WTC11 (cell line): Measurements from ENCODE around the gene CACNA1D. TPM values are rescaled to one million over a fixed set of nuclear protein-coding genes. Genes with fewer than 3 reads are reported as not detected.

Experiments
- ATAC-seq: fragments of 200-7000 bp; cut with Tn5 transposase; 2 replicates; pipeline ENCODE4 v1.10.0; 2021; ENCODE audit warnings: mild to moderate bottlenecking, moderate library complexity
- CTCF ChIA-PET: fragments of 300-600 bp; sonication (Branson Sonifier 250); formaldehyde crosslinking; loops from one replicate; lab custom pipeline; 2021; ENCODE audit warnings: antibody characterized with exemption; lab: Charles Lee
- POLR2A ChIA-PET: fragments of 350-600 bp; sonication (Branson Sonifier 250); formaldehyde crosslinking; loops from one replicate; lab custom pipeline; 2021; ENCODE audit warnings: antibody characterized with exemption; lab: Charles Lee
- DNase-seq: peaks from one replicate; pipeline ENCODE4 v3.0.0; 2021; ENCODE audit warnings: low spot score
- H3K27ac Mint-ChIP-seq: 2 replicates; pipeline ENCODE4 v1.8.0; 2021; ENCODE audit warnings: mixed read lengths
- H3K27me3 Mint-ChIP-seq: 2 replicates; pipeline ENCODE4 v1.8.0; 2021; ENCODE audit warnings: low read depth, mild to moderate bottlenecking, moderate library complexity, mixed read lengths
- H3K36me3 Mint-ChIP-seq: 2 replicates; pipeline ENCODE4 v1.8.0; 2021; ENCODE audit warnings: mixed read lengths
- H3K4me1 Mint-ChIP-seq: 2 replicates; pipeline ENCODE4 v1.8.0; 2022; ENCODE audit warnings: mixed read lengths
- H3K4me3 Mint-ChIP-seq: 2 replicates; pipeline ENCODE4 v1.8.0; 2021; ENCODE audit warnings: mild to moderate bottlenecking, moderate library complexity, mixed read lengths
- H3K9me3 Mint-ChIP-seq: 2 replicates; pipeline ENCODE4 v1.8.0; 2021; ENCODE audit warnings: mixed read lengths
- AFF4 ChIP-seq: sonication (generic); formaldehyde crosslinking; IDR thresholded peaks from 2 replicates; pipeline ENCODE4 v1.8.1; 2023; ENCODE audit warnings: mild to moderate bottlenecking, missing genetic modification reagents, borderline replicate concordance
- CREB1 ChIP-seq: sonication (generic); formaldehyde crosslinking; IDR thresholded peaks from 2 replicates; pipeline ENCODE4 v1.8.0; 2023; ENCODE audit warnings: mild to moderate bottlenecking, missing genetic modification reagents
- HMGA2 ChIP-seq: fragments of 250-450 bp; sonication (Bioruptor Pico); IDR thresholded peaks from 2 replicates; pipeline ENCODE4 v1.4.0; 2021; ENCODE audit warnings: mild to moderate bottlenecking, moderate library complexity
- HMGXB4 ChIP-seq: sonication (generic); formaldehyde crosslinking; IDR thresholded peaks from 2 replicates; pipeline ENCODE4 v1.8.1; 2023; ENCODE audit warnings: mild to moderate bottlenecking, moderate library complexity, missing genetic modification reagents
- MAX ChIP-seq: sonication (generic); formaldehyde crosslinking; IDR thresholded peaks from 2 replicates; pipeline ENCODE4 v1.8.0; 2022; ENCODE audit warnings: mild to moderate bottlenecking, missing genetic modification reagents
- NFYB ChIP-seq: sonication (generic); formaldehyde crosslinking; conservative IDR thresholded peaks from 2 replicates; pipeline ENCODE4 v1.8.0; 2022; ENCODE audit warnings: low read depth, missing genetic modification reagents
- NR1H2 ChIP-seq: sonication (generic); formaldehyde crosslinking; IDR thresholded peaks from 2 replicates; pipeline ENCODE4 v1.9.0; 2021; ENCODE audit warnings: mild to moderate bottlenecking, moderate library complexity, missing genetic modification reagents
- NR3C1 ChIP-seq: sonication (generic); formaldehyde crosslinking; conservative IDR thresholded peaks from 2 replicates; pipeline ENCODE4 v1.8.1; 2023; ENCODE audit warnings: low read depth, mild to moderate bottlenecking, missing genetic modification reagents
- OVOL2 ChIP-seq: fragments of 250-450 bp; sonication (Bioruptor Pico); IDR thresholded peaks from 2 replicates; pipeline ENCODE4 v1.9.0; 2021; ENCODE audit warnings: mild to moderate bottlenecking, borderline replicate concordance
- RELA ChIP-seq: sonication (generic); formaldehyde crosslinking; IDR thresholded peaks from 2 replicates; pipeline ENCODE4 v1.8.1; 2022; ENCODE audit warnings: missing genetic modification reagents, mild to moderate bottlenecking, borderline replicate concordance
- SMAD4 ChIP-seq: sonication (generic); formaldehyde crosslinking; IDR thresholded peaks from 2 replicates; pipeline ENCODE4 v1.8.0; 2022; ENCODE audit warnings: mild to moderate bottlenecking, missing genetic modification reagents
- ZNF532 ChIP-seq: fragments of 250-450 bp; sonication (Bioruptor Pico); IDR thresholded peaks from 2 replicates; pipeline ENCODE4 v1.9.0; 2021; ENCODE audit warnings: mild to moderate bottlenecking, borderline replicate concordance
- total RNA-seq: library from RNA; stranded (reverse); gene quantifications from 3 replicates; pipeline ENCODE4 v1.2.3, GENCODE V29; 2021
- TF ChIP-seq, protein P1 (sequence below): sonication (generic); formaldehyde crosslinking; IDR thresholded peaks from 2 replicates; pipeline ENCODE4 v1.8.0; 2023; ENCODE audit warnings: missing genetic modification reagents
- TF ChIP-seq, protein P2 (sequence below): sonication (generic); formaldehyde crosslinking; IDR thresholded peaks from 2 replicates; pipeline ENCODE4 v1.8.1; 2023; ENCODE audit warnings: mild to moderate bottlenecking, missing genetic modification reagents, moderate library complexity
- TF ChIP-seq, protein P3 (sequence below): sonication (generic); formaldehyde crosslinking; IDR thresholded peaks from 2 replicates; pipeline ENCODE4 v1.8.1; 2023; ENCODE audit warnings: mild to moderate bottlenecking, missing genetic modification reagents
- TF ChIP-seq, protein P4 (sequence below): sonication (generic); formaldehyde crosslinking; IDR thresholded peaks from 2 replicates; pipeline ENCODE4 v1.8.1; 2022; ENCODE audit warnings: low read depth, mild to moderate bottlenecking, moderate library complexity, missing genetic modification reagents, borderline replicate concordance

CACNA1D gene
- total RNA-seq, 1 experiment from 2014 or later, result 2.3 TPM

GRCh38 chr3:53672981-53673380, 178.6 kb downstream of the CACNA1D start (continued):
- TF ChIP-seq ZNF532 (CRISPR knock-in tag), result no peak
- no peak for TF ChIP-seq NR1H2 (CRISPR knock-in tag)
- no peak for TF ChIP-seq HMGXB4
- TF ChIP-seq, protein P1, sequence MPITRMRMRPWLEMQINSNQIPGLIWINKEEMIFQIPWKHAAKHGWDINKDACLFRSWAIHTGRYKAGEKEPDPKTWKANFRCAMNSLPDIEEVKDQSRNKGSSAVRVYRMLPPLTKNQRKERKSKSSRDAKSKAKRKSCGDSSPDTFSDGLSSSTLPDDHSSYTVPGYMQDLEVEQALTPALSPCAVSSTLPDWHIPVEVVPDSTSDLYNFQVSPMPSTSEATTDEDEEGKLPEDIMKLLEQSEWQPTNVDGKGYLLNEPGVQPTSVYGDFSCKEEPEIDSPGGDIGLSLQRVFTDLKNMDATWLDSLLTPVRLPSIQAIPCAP (CRISPR knock-in tag), result no peak
- TF ChIP-seq, protein P2, sequence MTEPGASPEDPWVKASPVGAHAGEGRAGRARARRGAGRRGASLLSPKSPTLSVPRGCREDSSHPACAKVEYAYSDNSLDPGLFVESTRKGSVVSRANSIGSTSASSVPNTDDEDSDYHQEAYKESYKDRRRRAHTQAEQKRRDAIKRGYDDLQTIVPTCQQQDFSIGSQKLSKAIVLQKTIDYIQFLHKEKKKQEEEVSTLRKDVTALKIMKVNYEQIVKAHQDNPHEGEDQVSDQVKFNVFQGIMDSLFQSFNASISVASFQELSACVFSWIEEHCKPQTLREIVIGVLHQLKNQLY (CRISPR knock-in tag), result no peak
- no peak for TF ChIP-seq CREB1
- TF ChIP-seq, protein P3, sequence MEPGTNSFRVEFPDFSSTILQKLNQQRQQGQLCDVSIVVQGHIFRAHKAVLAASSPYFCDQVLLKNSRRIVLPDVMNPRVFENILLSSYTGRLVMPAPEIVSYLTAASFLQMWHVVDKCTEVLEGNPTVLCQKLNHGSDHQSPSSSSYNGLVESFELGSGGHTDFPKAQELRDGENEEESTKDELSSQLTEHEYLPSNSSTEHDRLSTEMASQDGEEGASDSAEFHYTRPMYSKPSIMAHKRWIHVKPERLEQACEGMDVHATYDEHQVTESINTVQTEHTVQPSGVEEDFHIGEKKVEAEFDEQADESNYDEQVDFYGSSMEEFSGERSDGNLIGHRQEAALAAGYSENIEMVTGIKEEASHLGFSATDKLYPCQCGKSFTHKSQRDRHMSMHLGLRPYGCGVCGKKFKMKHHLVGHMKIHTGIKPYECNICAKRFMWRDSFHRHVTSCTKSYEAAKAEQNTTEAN, result no peak
- TF ChIP-seq, protein P4, sequence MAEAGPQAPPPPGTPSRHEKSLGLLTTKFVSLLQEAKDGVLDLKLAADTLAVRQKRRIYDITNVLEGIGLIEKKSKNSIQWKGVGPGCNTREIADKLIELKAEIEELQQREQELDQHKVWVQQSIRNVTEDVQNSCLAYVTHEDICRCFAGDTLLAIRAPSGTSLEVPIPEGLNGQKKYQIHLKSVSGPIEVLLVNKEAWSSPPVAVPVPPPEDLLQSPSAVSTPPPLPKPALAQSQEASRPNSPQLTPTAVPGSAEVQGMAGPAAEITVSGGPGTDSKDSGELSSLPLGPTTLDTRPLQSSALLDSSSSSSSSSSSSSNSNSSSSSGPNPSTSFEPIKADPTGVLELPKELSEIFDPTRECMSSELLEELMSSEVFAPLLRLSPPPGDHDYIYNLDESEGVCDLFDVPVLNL (CRISPR knock-in tag), result no peak
- no peak for TF ChIP-seq MAX (CRISPR knock-in tag)

DNA sequence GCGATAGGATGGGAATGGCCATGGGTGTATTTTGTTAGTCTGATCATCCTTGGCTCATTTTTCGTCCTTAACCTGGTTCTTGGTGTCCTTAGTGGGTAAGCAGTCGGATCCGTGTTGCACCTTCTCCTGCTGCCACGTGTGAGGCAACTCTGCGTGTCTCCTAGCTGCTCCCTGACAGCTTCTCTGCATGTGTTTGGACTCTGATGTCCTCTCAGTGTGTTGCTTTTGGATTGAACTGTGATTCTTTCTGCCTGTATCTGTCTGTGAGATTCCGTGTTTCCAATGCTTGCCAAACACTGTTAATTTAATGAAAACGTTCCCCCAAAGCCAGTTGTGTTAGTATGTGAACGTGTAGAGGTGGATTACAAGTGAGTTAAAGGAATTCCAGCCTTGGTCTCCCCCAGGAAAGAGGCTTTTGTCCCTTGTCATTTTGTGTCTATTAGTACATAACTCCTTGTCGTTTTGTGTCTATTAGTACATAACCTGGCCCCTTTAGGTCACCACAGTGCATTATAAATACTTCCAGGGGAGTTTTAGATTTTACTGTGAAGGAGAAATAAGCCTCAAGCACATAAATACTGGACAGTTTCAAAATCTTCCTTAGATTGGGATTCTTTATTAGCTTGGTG, 179.4 kb downstream of the CACNA1D start:
- DNase-seq (no peak), ATAC-seq (no peak)
- Mint-ChIP-seq H3K36me3 (no peaks in the 10 kb centered on the region), H3K9me3 (no peaks in the 10 kb centered on the region), H3K4me3 (no peak overlapping the region), H3K4me1 (no peaks in the 10 kb centered on the region), H3K27me3 (no peaks in the 10 kb centered on the region), H3K27ac (no peak overlapping the region)
- POLR2A ChIA-PET, result no interaction called here
- CTCF ChIA-PET, result interaction anchor here (0.9 kb wide), 1 partner anchor 23 kb away, joined by 3 read pairs; no protein-coding TSS in a partner anchor
- no peak for TF ChIP-seq RELA
- no peak for TF ChIP-seq OVOL2 (CRISPR knock-in tag)
- no peak for TF ChIP-seq NFYB (CRISPR knock-in tag)
- no peak for TF ChIP-seq ZNF532 (CRISPR knock-in tag)
- TF ChIP-seq SMAD4 (CRISPR knock-in tag), result no peak
- TF ChIP-seq HMGA2 (CRISPR knock-in tag), result no peak
- no peak for TF ChIP-seq NR3C1
- TF ChIP-seq AFF4 (CRISPR knock-in tag), result no peak
